Astrocyte (in vitro differentiated cells and primary cell): ENCODE data around the gene ZBBX. TPM values are rescaled to one million over a fixed set of nuclear protein-coding genes. Genes with fewer than 3 reads are reported as not detected.

Experiments used
- total RNA-seq: library from RNA; stranded (reverse); gene quantifications from 2 replicates; pipeline ENCODE4 v1.2.1, GENCODE V29; 2021

The ZBBX gene
- total RNA-seq, 1 donor from 2014 or later: 1.3 TPM

Other genes with a start within 250 kb of the ZBBX start
- 0.32 TPM in 1 of 2 replicates, not detected in the other for gene SERPINI2, start 93.7 kb upstream of the ZBBX start, total RNA-seq